Skin of body (tissue), 2 donors: ENCODE results near the gene TBC1D1. TPM values are rescaled to one million over a fixed set of nuclear protein-coding genes. Genes with fewer than 3 reads are reported as not detected.
A peak's percentile ranks its signal among the peaks of the same experiment; 100 is the strongest.
"Not testable (repeated sequence)": the region's sequence is repeated elsewhere in the genome, so short reads cannot be mapped to it uniquely, and the experiment has no call there.

Experiments used
- DNase-seq: peaks from one replicate; lab custom pipeline; 2025; lab: John Stamatoyannopoulos, UW
- total RNA-seq: library from RNA; depleted of rRNA; stranded (reverse); fragments of >200 nt; gene quantifications from one replicate; pipeline ENCODE4 v1.2.3, GENCODE V29; 2014

Gene TBC1D1
- total RNA-seq, 1 donor from 2014 or later = 45.2 TPM

GRCh38 chr4:38013461-38014366 is 122.8 kb downstream of the TBC1D1 start:
- DNase-seq = no peak

- DNase-seq = no peak
Measured at GRCh38 chr4:38014421-38014852, 123.6 kb downstream of the TBC1D1 start.

GRCh38 chr4:38015886-38016515 is 125.1 kb downstream of the TBC1D1 start:
- no peak for DNase-seq

DNA sequence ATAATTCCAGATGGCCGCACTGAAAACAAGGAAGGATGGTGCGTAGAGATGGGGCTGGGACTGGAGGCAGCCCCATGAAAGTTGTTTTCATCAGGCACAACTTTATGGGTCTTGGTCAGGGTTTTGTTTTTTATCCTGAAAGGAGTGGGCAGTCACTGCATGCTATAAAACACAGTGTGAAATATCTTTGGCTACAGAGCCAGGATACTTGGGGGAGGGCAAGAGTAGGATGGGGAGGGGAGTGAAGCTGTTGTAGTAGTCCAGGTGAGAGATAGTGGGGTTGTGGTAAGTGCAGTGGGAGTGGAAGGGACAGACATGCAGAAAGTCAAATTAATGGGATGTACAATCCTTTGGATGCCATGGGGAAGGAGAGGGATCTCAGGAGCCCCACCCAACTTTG is 125.8 kb downstream of the TBC1D1 start:
- DNase-seq = no peak

DNA sequence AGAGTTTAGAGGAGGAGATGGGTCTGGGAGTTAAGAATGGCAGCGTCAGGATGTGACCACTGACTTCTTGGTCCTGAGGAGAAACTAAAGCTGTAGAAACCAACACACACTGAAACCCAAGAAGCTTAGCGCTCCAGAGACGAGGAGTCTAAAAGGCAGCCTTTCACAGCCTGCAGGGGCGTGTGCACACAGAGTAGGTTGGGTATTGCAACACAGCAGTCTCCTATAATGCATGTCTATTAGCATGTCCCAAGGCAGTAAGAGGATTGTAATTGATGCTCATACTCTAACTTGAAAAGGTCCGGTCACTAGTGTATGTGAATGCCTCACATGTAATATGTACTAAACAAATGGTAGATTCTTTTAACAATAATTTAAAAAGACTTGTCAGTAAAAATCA is 126.7 kb downstream of the TBC1D1 start:
- no peak for DNase-seq

DNA sequence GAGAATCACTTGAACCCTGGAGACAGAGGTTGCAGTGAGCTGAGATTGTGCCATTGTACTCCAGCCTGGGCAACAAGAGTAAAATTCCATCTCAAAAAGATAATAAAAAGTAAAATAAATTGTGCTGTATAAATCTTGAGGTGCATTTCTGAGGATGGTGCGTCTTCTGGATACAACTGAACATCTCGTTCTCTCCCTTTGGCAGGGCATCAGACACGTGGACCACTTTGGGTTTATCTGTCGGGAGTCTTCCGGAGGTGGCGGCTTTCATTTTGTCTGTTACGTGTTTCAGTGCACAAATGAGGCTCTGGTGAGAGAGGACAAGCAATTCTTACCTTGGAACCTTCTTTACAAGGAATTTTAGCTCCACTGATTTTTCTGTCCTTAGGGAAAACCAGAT is 129.5 kb downstream of the TBC1D1 start:
- DNase-seq = no peak

DNA sequence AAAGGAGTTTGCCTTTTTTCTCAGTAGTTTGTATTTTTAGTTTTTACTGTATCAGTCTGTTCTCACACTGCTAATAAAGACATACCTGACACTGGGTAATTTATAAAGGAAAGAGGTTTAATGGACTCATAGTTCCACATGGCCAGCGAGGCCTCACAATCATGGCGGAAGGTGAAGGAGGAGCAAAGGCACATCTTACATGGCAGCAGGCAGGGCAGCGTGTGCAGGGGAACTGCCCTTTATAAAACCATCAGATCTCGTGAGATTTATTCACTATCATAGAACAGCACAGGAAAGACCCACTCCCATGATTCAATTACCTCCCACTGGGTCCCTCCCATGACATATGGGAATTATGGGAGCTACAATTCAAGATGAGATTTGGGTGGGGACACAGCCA is 130.1 kb downstream of the TBC1D1 start:
- DNase-seq = not testable (repeated sequence)

DNA sequence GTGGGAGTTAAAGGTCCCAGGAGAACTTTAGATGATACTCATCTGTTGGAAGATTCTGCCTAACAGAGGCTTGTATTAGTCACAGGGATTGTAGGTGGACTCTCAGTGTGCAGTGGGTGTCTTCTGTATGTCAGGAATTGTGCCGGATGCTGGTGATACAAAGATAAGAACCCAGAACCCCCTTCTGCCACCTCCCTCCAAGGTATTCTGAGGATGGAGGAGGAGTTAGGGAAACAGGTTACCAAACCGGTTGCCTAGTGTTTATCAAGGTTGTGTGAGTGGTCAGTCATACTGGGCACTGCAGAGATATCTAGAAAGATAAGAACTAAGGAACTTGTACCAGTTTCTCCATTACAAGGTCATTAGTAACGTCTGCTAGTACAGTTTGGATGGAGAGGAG is 130.9 kb downstream of the TBC1D1 start:
- DNase-seq = no peak

DNA sequence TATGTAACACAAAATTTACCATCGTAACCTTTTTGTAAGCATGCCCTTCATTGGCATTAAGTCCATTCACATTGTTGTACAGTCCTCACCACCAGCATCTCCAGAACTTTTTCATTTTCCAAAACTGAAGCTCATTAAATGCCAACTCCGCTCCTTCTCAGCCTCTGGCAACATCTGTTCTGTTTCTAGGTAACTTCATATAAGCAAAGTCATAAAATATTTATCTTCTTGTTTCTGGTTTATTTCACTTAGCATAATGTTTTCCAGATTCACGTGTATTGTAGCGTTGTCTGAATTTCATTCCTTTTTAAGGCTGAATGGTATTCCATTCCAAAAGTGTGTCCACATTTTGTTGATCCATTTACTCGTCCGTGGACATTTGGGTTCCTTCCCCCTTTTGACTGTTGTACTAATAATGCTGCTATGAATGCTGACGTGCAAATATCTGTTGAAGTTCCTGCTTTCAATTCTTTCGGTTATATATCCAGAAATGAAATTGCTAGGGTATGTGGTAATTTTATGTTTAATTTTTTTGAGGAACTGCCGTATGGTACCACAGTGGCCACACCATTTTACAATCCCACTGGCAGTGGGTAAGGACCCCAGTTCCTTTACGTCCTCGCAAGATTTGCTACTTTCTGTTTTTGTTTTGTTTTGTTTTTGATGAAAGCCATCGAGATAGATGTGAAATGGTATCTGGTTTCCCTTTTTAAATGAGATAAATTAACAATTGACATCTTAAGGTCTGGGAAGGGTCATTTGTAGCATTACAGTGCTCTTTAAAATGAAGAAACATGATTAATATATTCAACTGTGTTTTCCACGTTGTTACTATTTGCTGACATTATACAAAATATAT is 132.7 kb downstream of the TBC1D1 start:
- no peak for DNase-seq

GRCh38 chr4:38024206-38024509 is 133.3 kb downstream of the TBC1D1 start:
- no peak for DNase-seq

- DNase-seq = no peak
Measured at GRCh38 chr4:38025665-38026064, 134.8 kb downstream of the TBC1D1 start.

- DNase-seq = no peak
Measured at GRCh38 chr4:38026158-38026740, 135.4 kb downstream of the TBC1D1 start.

GRCh38 chr4:38030023-38030422 is 139.1 kb downstream of the TBC1D1 start:
- DNase-seq = no peak

DNA sequence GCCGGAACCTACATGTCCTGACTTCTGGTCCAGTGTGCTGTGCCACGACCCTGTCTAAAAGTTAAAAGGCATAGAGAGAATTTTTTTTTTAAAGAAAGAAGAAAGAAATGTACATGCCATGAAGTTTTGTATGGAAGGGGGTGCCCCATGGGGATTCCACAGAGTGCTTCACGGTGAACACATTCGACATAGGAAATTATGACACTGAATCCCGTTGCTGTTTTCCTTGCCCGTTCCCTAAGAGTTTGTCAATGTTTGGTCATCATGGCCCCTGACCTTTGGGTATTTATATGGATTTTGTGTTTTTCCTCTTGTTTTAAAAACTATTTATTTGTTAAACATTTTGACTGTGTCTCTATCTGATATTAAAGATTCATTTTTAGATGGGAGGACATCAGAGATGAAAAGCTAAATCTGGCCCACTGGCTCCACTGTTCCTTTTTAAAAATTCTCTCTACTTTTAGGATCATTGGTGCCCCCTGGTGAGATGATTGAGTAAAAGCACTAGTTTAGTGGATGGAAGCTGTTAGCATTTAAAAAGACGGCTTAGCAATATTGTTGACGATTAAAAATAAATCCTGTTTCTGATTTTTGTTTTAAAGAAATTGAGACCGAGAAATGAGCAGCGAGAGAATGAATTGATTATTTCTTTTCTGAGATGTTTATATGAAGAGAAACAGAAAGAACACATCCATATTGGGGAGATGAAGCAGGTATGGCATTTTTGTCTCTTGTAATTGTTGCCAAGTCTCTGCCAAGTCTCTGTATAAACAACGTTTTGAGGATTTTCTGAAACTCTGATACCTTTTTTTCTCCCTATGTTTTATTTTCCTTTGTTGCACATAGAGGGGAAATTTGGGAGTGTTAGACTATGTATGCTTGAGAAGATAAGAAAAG is 144.3 kb downstream of the TBC1D1 start:
- DNase-seq = peak; percentile 1

DNA sequence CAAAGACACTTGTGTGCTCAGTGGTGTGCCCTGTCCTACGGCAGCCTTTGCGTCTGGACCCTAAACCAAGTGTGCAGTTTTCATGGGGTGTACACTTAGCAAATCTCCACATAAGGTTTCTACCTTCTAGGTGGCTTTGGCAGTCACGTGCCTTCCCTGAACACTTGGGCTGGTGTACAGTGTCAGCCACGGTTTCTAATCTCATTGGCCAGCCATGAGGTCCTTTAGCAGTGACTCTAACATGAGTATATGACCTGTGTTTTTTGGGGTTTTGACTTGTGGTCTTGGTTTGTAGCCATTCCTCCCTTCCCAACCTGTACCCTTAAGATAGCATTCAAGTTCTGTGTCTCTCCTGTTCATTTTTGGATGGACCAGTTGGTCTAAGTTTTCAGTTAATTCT is 145.7 kb downstream of the TBC1D1 start:
- no peak for DNase-seq

DNA sequence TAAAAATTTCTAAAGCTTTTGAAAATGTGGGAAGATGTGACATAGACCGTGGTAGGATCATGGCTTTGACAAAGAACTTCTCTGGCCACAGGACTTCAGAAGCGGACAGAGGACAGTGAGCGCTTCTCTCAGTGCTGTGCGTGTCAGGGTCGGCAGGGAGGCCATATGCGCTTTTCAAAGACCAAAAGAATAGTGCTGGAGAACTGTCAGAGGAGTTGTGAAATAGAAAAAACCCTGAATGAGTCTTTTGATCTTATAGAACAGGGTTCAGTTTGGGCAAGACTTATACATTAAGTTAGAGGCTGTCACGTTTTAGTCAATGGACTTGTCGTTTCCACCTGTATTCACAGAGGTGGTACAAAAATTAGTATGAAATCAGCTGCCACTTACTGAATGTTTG is 146.7 kb downstream of the TBC1D1 start:
- no peak for DNase-seq

DNA sequence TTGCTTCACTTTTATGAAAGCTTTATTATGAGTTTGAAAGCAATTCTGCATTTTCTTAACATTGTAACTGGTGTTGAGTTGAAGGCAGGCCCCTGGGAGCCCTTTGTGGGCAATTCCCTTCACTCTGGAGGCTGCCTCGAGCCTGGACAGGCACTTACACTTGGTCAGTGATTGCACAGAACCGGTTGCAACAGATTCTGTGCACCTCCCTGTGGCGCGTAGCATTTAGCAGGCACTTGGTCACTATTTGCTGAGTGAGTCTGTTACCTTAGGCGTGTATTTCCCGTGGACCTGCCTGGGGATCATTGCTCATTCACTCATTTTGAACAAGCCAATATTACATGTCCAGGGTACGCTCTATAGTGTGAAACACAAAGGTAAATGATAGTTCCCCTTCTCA is 149.7 kb downstream of the TBC1D1 start:
- no peak for DNase-seq

GRCh38 chr4:38044060-38044459 is 153.2 kb downstream of the TBC1D1 start:
- DNase-seq = no peak

DNA sequence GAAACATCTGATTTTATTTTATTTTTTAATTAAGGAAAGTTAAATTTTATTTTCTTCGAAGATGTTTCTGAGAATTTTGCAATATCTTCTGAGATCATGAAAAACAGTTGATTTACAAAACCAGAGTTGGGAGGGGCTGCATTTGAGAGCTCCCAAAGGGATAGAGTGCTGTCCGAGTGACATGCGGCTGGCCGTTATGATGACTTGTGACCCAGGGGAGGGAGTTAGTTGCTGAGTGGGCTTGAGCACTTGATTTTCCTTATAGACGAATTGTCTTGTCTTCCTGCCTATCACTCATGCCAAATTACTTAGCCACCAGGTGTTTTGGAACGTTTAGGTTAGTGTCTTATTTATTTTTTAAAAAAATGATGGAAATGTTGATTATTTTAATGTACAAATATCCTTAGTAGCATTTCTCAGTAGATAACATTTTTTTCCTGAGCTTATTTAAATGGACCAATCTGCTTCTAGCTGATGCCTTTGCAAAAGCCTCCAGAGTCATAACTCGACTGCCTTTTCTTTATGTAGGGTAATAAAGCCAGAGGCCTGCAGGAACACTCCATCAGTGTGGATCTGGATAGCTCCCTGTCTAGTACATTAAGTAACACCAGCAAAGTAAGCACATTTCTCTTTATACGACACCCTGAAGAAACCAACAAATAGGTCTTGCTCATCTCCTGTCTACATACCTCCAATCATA is 154.6 kb downstream of the TBC1D1 start:
- DNase-seq = no peak
